Skeletal muscle tissue (tissue), 5 donors: ENCODE data around the gene MRPS35. TPM values are rescaled to one million over a fixed set of nuclear protein-coding genes. Genes with fewer than 3 reads are reported as not detected.

Experiments used
- H3K27ac ChIP-seq: one replicate; pipeline ENCODE4 v1.7.0; 2013; ENCODE audit warnings: mild to moderate bottlenecking, low read depth, low read length, inconsistent platforms
- H3K27me3 ChIP-seq, 3 donors: one replicate each; pipeline ENCODE4 v1.7.0; 2013; ENCODE audit warnings: low read length in 3 of 3; ENCODE audit not compliant: control insufficient read depth in 3 of 3, insufficient read depth in 3 of 3
- H3K36me3 ChIP-seq, 3 donors: one replicate each; pipeline ENCODE4 v1.7.0; 2013; ENCODE audit warnings: low read length in 3 of 3; ENCODE audit not compliant: control insufficient read depth in 3 of 3, insufficient read depth in 3 of 3
- H3K4me1 ChIP-seq, 3 donors: one replicate each; pipeline ENCODE4 v1.7.0; 2013; ENCODE audit warnings: low read length in 3 of 3, mild to moderate bottlenecking in 3 of 3; ENCODE audit not compliant: control insufficient read depth in 3 of 3, insufficient read depth in 3 of 3
- H3K4me3 ChIP-seq, 3 donors: one replicate each; pipeline ENCODE4 v1.7.0; 2013; ENCODE audit warnings: low read length in 3 of 3
- H3K9ac ChIP-seq, 3 donors: one replicate each; pipeline ENCODE4 v1.7.0; 2013; ENCODE audit warnings: low read length in 3 of 3, mild to moderate bottlenecking in 3 of 3, moderate library complexity in 2 of 3, low read depth in 1 of 3
- H3K9me3 ChIP-seq, 3 donors: one replicate each; pipeline ENCODE4 v1.7.0; 2013; ENCODE audit warnings: low read length in 3 of 3; ENCODE audit not compliant: control insufficient read depth in 3 of 3
- small RNA-seq: library from RNA; depleted of rRNA; stranded (forward); fragments of <200 nt; gene quantifications from one replicate; pipeline ENCODE3, GENCODE V24; 2014
- total RNA-seq: library from RNA; depleted of rRNA; stranded (reverse); fragments of >200 nt; gene quantifications from one replicate; pipeline ENCODE4 v1.2.3, GENCODE V29; 2014
- donor health status: Osteomylitis.

Gene MRPS35
- total RNA-seq, 1 donor from 2014 or later, result 64.2 TPM

DNA sequence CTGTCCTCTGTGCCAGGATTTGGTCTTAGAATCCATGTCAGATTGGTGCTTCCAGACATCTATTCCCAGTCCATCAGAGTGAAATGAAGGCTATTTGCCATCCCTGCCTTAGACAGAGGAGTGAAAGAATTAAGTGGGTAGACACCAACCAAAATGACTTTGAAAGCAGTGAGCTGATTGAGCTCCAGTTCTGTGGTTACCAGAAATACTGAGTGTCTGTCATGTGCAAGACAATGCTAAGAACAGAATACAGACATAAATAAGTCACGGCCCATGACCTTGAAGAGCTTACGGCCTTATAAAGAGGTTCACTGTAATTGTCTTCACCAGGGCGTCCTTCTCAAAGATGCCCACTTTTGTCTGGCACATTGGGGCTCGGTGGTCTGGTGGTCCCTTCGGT lies 91.0 kb downstream of the MRPS35 start:
- Histone ChIP-seq H3K9me3 (no peaks in the 10 kb centered on the region), H3K4me1 (no peaks in the 10 kb centered on the region), H3K4me3 (no peak overlapping the region), H3K27ac (no peak overlapping the region), H3K27me3 (no peaks in the 10 kb centered on the region), H3K36me3 (peaks cover 10 to 25% (median 11%) of the 10 kb centered on the region in 3 donors), H3K9ac (no peak overlapping the region)

DNA sequence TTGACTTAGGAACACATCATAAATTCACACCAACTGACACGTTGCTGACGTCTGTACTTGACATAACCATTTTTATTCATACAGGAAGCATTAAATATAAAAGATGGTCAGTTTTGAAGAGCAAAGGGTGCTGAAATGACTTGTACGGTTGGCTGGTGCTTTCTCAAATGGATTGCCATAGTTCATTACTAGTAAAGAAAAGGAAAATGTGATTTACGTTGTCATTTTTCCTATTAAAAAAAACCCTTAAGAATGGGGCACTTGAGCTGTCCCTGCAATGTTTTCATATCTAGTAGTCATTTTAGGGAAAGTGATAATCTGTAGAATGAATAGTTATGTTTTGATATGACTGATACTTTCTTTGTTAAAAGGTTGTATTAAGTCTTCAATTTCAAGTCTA lies 91.9 kb downstream of the MRPS35 start:
- Histone ChIP-seq H3K4me1 (no peaks in the 10 kb centered on the region), H3K4me3 (no peak overlapping the region), H3K9ac (no peak overlapping the region), H3K27ac (no peak overlapping the region), H3K9me3 (no peaks in the 10 kb centered on the region), H3K27me3 (no peaks in the 10 kb centered on the region), H3K36me3 (peaks cover 5 to 19% (median 6%) of the 10 kb centered on the region in 3 donors)

DNA sequence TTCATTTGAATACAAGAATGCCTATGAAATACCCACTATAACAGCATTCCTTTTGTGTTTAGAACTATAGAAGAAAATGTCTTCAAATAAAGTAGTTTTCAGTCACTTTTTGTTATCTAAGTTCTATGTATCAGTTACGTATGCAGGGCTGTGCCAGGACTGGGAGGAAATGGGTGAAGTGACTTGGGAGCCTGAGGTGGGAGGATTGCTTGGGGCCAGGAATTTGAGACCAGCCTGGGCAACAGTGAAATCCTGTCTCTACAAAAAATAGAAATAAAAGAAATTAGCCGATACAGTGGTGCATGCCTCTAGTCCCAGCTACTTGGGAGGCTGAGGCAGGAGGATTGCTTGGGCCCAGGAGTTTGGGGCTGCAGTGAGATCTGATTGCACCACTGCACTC lies 92.3 kb downstream of the MRPS35 start:
- no peak overlapping the region for H3K9ac ChIP-seq
- peaks cover under 1 to 14% (median 2%) of the 10 kb centered on the region in 3 donors for H3K36me3 ChIP-seq
- no peaks in the 10 kb centered on the region for H3K4me1 ChIP-seq
- H3K27me3 ChIP-seq, result no peaks in the 10 kb centered on the region
- no peaks in the 10 kb centered on the region for H3K9me3 ChIP-seq
- H3K4me3 ChIP-seq, result no peak overlapping the region
- H3K27ac ChIP-seq, result no peak overlapping the region

DNA sequence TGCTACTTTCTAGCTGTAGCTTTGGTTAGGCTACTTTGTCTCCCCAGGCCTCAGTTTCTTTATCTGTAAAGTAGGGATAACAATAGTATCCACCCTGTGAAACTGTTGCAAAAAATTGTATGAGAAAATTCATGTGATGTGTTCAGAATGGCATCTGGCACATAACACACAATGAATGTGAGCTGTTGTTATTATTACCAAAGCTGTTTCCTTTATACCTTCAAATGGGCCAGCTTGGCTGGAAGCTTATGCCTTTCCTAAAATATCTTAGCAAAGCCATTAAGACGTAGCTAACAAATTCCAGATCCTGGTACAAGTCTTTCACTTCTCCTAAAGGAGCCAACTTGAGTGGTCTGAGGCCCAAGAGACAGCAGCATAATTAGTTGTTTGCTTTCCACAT lies 94.6 kb downstream of the MRPS35 start:
- H3K9me3 ChIP-seq, result no peaks in the 10 kb centered on the region
- H3K4me3 ChIP-seq, result no peak overlapping the region

More for the DNA sequence above, 94.6 kb downstream of the MRPS35 start:
- Histone ChIP-seq H3K9ac (no peak overlapping the region), H3K36me3 (peaks cover 0 to 2% (median 0%) of the 10 kb centered on the region in 3 donors), H3K4me1 (no peaks in the 10 kb centered on the region), H3K27ac (no peak overlapping the region), H3K27me3 (peaks cover 0 to 2% (median 0%) of the 10 kb centered on the region in 3 donors)

Small RNA genes lying within 50 kb of the gene (small RNA-seq; reads per million reads assigned to genes)
- not detected for gene RF00019

Other genes starting within 250 kb of the MRPS35 start
- 49.1 TPM for gene PPFIBP1, start 186.6 kb upstream of the MRPS35 start, total RNA-seq
- 1.0 TPM for gene REP15, start 14.4 kb upstream of the MRPS35 start, total RNA-seq
- gene KLHL42, start 69.4 kb downstream of the MRPS35 start, total RNA-seq, result 13.6 TPM
- not detected for gene MANSC4, start 69.4 kb downstream of the MRPS35 start, total RNA-seq